Tibial nerve (tissue), 4 donors: ENCODE data around the gene MCRS1. TPM values are rescaled to one million over a fixed set of nuclear protein-coding genes. Genes with fewer than 3 reads are reported as not detected.

ENCODE experiments used
- DNase-seq, 2 donors: peaks; one replicate each; pipeline ENCODE4 v3.0.0-alpha.2; 2019; ENCODE audit warnings: low spot score in 2 of 2
- H3K27ac ChIP-seq, 4 donors: fragments of 200-600 bp; sonication (generic) in 3 of 4; one replicate each; pipeline ENCODE4 v1.5.1; 2017 to 2019; ENCODE audit warnings: mild to moderate bottlenecking in 1 of 4
- H3K27me3 ChIP-seq, 2 donors: fragments of 200-600 bp; sonication (generic) in 1 of 2; one replicate each; pipeline versions ENCODE4 v1.5.1 to v1.6.0; 2017 to 2019
- H3K36me3 ChIP-seq, 3 donors: fragments of 200-600 bp; sonication (generic); one replicate each; pipeline ENCODE4 v1.5.1; 2018 to 2019
- H3K4me1 ChIP-seq, 4 donors: fragments of 200-600 bp; sonication (generic) in 3 of 4; one replicate each; pipeline ENCODE4 v1.5.1; 2017 to 2019
- H3K4me3 ChIP-seq, 4 donors: fragments of 200-600 bp; sonication (generic) in 3 of 4; one replicate each; pipeline ENCODE4 v1.5.1; 2017 to 2019; ENCODE audit warnings: mild to moderate bottlenecking in 1 of 4, moderate library complexity in 1 of 4
- H3K9me3 ChIP-seq, 4 donors: fragments of 200-600 bp; sonication (generic) in 3 of 4; one replicate each; pipeline ENCODE4 v1.5.1; 2017 to 2019
- CTCF ChIP-seq, 5 experiments: fragments of 200-600 bp in 3 of 5; fragments of 450-650 bp in 2 of 5; sonication (generic) in 3 of 5; IDR thresholded peaks; one replicate each; pipeline ENCODE4 v1.5.1; 2016 to 2019; ENCODE audit warnings: antibody characterized with exemption in 5 of 5, mild to moderate bottlenecking in 3 of 5, moderate library complexity in 2 of 5
- EP300 ChIP-seq, 2 donors: sonication (generic); formaldehyde crosslinking; IDR thresholded peaks; one replicate each; pipeline ENCODE4 v1.6.1; 2017; ENCODE audit warnings: antibody characterized with exemption in 2 of 2, mild to moderate bottlenecking in 1 of 2
- POLR2A ChIP-seq, 2 donors: fragments of 450-650 bp; IDR thresholded peaks; one replicate each; pipeline ENCODE4 v1.6.1; 2017; ENCODE audit warnings: antibody characterized with exemption in 2 of 2, mild to moderate bottlenecking in 2 of 2, moderate library complexity in 2 of 2
- WGBS, 2 donors: methylation state at CpG; one replicate each; pipeline ENCODE4 v1.1.5; 2018; 5-methylcytosine and 5-hydroxymethylcytosine counted together
- total RNA-seq, 4 donors: library from RNA; depleted of rRNA; stranded (reverse); fragments of >200 nt; gene quantifications; one replicate each; pipeline ENCODE4 v1.1.0, GENCODE V29; 2016

Gene MCRS1
- total RNA-seq, 4 donors from 2014 or later, result 42.0 to 67.2 (median 64.5) TPM

DNA sequence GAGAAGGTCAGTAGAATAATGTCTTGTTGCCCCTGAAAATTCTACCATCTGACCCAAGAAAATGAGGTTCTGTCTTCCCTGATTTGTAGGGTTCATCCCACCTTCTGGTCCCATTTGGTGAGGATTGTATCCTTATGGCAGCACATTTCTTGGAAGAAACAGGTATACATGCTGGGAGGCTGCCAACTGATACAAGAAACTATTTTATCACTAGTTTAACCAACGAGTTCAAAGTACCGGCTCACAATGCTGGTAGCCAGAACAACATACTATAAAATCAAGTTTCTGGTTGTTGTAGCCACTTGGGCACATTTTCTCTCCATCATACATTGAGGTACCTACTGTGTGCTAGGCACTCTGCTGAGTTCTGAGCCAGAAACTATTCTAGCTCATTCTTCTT lies 36.2 kb downstream of the MCRS1 start:
- peaks cover 0 to 11% (median 0%) of the 10 kb centered on the region in 3 donors for H3K36me3 ChIP-seq
- peaks cover 0 to 2% (median 0%) of the 10 kb centered on the region in 4 donors for H3K4me1 ChIP-seq
- TF ChIP-seq EP300 (IDR thresholded peaks at IDR 0.05) (no peak), CTCF (IDR thresholded peaks at IDR 0.05) (no peak), POLR2A (IDR thresholded peaks at IDR 0.05) (no peak)
- 69 to 74% methylated on average over 2 of the region's 2 CpGs for WGBS, 2 donors
- no peak overlapping the region for H3K27ac ChIP-seq
- H3K27me3 ChIP-seq, result peaks cover under 1 to 9% of the 10 kb centered on the region in 2 donors
- DNase-seq, result no peak
- H3K9me3 ChIP-seq, result no peaks in the 10 kb centered on the region
- no peak overlapping the region for H3K4me3 ChIP-seq

- Histone ChIP-seq H3K36me3 (peaks cover 0 to 34% (median 8%) of the 10 kb centered on the region in 3 donors), H3K27me3 (no peaks in the 10 kb centered on the region), H3K9me3 (no peaks in the 10 kb centered on the region), H3K4me3 (no peak overlapping the region), H3K27ac (no peak overlapping the region), H3K4me1 (no peaks in the 10 kb centered on the region)
- WGBS, 2 donors, result 96 to 98% methylated on average over 1 of the region's 1 CpG
- no peak for DNase-seq
- no peak for TF ChIP-seq CTCF (IDR thresholded peaks at IDR 0.05)
- no peak for TF ChIP-seq POLR2A (IDR thresholded peaks at IDR 0.05)
- TF ChIP-seq EP300 (IDR thresholded peaks at IDR 0.05), result no peak
Observed at GRCh38 chr12:49529414-49529813, 38.5 kb downstream of the MCRS1 start.

- no peaks in the 10 kb centered on the region for H3K9me3 ChIP-seq
- no peaks in the 10 kb centered on the region for H3K27me3 ChIP-seq
- no peak overlapping the region for H3K27ac ChIP-seq
- H3K4me1 ChIP-seq, result no peaks in the 10 kb centered on the region
- no peak overlapping the region for H3K4me3 ChIP-seq
- H3K36me3 ChIP-seq, result peaks cover 0 to 48% (median 8%) of the 10 kb centered on the region in 3 donors
- no peak for DNase-seq
- WGBS, 2 donors, result 93 to 96% methylated on average over 7 of the region's 7 CpGs
- TF ChIP-seq POLR2A (IDR thresholded peaks at IDR 0.05) (no peak), CTCF (IDR thresholded peaks at IDR 0.05) (no peak), EP300 (IDR thresholded peaks at IDR 0.05) (no peak)
Observed at GRCh38 chr12:49527361-49528130, 40.4 kb downstream of the MCRS1 start.

GRCh38 chr12:49525942-49526341 lies 42.0 kb downstream of the MCRS1 start:
- Histone ChIP-seq H3K36me3 (peaks cover 0 to 49% (median 8%) of the 10 kb centered on the region in 3 donors), H3K27me3 (no peaks in the 10 kb centered on the region), H3K4me1 (no peaks in the 10 kb centered on the region), H3K4me3 (no peak overlapping the region), H3K27ac (no peak overlapping the region), H3K9me3 (no peaks in the 10 kb centered on the region)
- TF ChIP-seq CTCF (IDR thresholded peaks at IDR 0.05), result no peak
- no peak for TF ChIP-seq POLR2A (IDR thresholded peaks at IDR 0.05)
- no peak for TF ChIP-seq EP300 (IDR thresholded peaks at IDR 0.05)
- 87 to 89% methylated on average over 7 of the region's 7 CpGs for WGBS, 2 donors
- no peak for DNase-seq

- Histone ChIP-seq H3K27me3 (no peaks in the 10 kb centered on the region), H3K36me3 (peaks cover 0 to 49% (median 8%) of the 10 kb centered on the region in 3 donors), H3K27ac (no peak overlapping the region), H3K9me3 (no peaks in the 10 kb centered on the region), H3K4me3 (no peak overlapping the region), H3K4me1 (no peaks in the 10 kb centered on the region)
- no peak for DNase-seq
- no peak for TF ChIP-seq POLR2A (IDR thresholded peaks at IDR 0.05)
- TF ChIP-seq CTCF (IDR thresholded peaks at IDR 0.05), result no peak
- no peak for TF ChIP-seq EP300 (IDR thresholded peaks at IDR 0.05)
- WGBS, 2 donors, result 84 to 87% methylated on average over 6 of the region's 6 CpGs
Observed at GRCh38 chr12:49524660-49525324, 43.1 kb downstream of the MCRS1 start.
